ENCODE measurements around the gene CNRIP1.

GRCh38 chr2:68367953-68368653 lies 48.4 kb upstream of the CNRIP1 start:
- no peak for TF ChIP-seq RAD21 (IDR thresholded peaks at IDR 0.05; ENCODE audit: low read length)
- no peak for TF ChIP-seq CTCF (conservative IDR thresholded peaks at IDR 0.05; ENCODE audit: low read depth, low read length)
- no peak for TF ChIP-seq POLR2A (IDR thresholded peaks at IDR 0.05; ENCODE audit: low read depth, low read length)
- TF ChIP-seq RCOR1 (IDR thresholded peaks at IDR 0.05; ENCODE audit: insufficient replicate concordance, low read length) = no peak
- TF ChIP-seq CEBPB (IDR thresholded peaks at IDR 0.05; ENCODE audit: low read depth, low read length) = peak; percentile 38; the same call in 1 of the 2 replicates
- no peak for TF ChIP-seq USF2 (IDR thresholded peaks at IDR 0.05; ENCODE audit: low read depth, low read length)
- no peak for TF ChIP-seq BHLHE40 (IDR thresholded peaks at IDR 0.05; ENCODE audit: low read depth, low read length)
- no peak for TF ChIP-seq CHD1 (IDR thresholded peaks at IDR 0.05; ENCODE audit: low read depth, low read length)
